GM19468 (cell line): ENCODE results near the gene CXCL14.

Source experiments
- ATAC-seq: cut with Tn5 transposase; IDR thresholded peaks from one replicate; pipeline ENCODE4 v1.9.1; 2021; ENCODE audit warnings: mild to moderate bottlenecking, moderate library complexity, moderate number of reproducible peaks; ENCODE audit not compliant: unreplicated experiment; ENCODE audit errors: extremely low read depth

Gene CXCL14

DNA sequence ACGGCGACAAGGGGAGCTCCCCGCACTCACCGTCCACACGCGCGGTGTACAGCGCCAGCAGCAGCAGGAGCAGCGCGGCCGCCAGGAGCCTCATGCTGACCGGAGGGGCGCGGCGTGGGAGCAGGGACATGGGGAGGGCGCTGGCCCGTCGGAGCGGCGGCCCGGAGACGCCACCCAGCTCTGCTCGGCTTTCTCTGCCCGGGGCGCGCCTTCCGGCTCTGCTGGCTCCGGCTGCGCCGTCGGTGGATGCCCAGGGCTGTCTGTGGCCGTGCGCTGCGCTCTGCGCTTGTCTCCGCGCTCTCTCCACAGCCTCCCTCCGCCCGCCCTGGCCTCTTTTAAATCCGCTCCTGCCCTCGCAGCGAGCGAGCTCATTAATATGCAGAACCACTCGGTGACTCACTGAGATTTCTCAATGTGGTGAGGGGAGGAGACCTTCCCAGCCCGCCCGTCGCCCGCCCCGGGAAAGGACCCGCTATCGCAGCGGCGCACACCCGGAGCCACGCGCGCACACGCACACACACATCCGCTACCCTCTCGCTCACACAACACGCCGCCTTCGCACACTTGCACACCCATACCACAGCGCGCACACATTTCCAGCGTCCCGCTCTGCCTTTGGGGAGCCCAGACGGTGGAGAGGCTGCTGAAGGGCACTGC is at the start of gene CXCL14:
Gene CXCL14, minus strand, starts transcription at position 307 of the 657 bp plus-strand sequence. Its CDS starts 213 bp downstream, at position 94.
- no peak for ATAC-seq

DNA sequence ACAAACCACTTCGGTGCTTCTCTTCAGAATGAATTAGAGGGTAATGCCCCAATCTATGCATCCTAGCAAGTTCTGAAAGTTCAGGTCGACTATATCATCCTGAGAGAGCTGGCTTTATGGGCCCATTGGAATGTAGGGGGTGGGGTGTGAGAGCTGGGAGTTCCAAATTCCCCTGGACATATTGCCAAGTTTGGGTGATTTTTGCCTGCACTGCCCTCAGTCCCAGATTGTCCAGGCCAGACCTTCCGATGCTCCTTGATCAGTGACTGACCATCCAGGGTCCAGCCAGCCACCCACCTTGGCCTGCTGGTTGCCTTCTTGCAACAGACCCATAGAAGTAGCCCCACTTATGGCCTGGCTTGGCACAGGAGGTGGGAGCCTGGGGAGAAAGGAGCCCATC is 47.8 kb upstream of the CXCL14 start:
- ATAC-seq: no peak

DNA sequence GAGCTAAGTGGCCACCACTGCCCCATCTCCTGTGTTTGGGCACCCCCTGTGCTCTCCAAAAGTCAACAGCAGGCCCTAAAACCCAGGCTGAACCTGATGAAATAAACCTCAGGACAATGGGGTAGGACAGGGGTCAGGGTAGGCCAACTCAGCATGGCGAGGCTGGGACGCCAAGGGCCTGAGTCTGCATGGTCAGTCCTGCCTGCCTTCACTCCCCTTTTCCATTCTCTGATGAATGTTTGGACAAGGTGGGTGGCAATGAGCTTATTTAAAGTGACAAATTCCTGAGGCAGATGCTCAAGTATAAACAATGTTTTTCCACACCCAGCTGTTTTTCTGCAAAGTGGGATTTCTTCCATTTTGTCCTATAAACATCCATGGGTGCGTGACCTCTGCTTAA is 47.2 kb upstream of the CXCL14 start:
- ATAC-seq: no peak

DNA sequence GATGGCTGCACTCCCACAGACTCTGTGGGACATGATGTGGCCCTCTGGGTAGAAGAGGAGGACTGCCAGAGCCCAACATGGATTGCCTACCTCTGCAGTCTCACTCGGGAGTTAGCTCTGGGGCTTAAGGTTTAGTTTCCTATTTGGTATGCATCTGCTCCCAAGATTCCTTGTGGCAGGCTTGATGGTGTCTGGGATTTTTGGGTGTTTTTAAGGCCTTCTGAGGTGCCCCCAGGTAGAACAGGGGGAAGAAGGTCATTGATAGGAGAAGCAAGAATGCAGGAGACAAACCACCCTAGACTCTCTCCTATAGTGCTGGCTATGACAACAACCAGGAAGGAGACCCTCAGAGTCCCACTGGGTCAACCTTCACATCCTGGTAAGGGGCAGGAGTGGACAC is 46.7 kb upstream of the CXCL14 start:
- ATAC-seq: no peak

- no peak for ATAC-seq
These were observed 46.3 kb upstream of the CXCL14 start for GRCh38 chr5:135625061-135625460.

DNA sequence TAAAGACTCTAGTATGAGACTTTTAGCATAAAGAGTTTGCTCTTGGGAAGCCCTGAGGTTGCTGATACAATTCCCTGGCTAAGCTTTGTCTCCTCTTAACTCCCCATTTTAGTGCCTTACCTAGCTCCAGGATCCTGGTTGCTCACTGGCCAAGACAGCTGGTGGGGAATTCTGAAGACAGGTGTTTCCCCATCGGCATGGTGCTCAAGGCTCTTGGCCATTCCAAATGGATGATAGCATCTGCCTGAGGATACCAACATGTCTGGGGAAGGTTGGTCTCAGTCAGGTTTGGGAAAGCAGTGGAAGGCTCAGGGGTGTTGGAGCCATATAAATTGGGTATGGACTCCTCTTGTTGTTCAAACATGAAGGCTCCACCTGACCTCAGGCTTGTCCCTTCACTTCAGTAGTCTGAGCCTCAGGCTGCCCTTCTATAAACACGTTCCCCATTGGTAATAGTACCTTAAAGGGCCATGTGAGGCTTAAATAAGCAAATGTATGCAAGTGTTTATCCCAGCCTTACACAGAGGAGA is 44.5 kb upstream of the CXCL14 start:
- ATAC-seq: no peak

GRCh38 chr5:135615581-135616260 is 36.9 kb upstream of the CXCL14 start:
- ATAC-seq: no peak

GRCh38 chr5:135615171-135615570 is 36.4 kb upstream of the CXCL14 start:
- ATAC-seq: no peak

DNA sequence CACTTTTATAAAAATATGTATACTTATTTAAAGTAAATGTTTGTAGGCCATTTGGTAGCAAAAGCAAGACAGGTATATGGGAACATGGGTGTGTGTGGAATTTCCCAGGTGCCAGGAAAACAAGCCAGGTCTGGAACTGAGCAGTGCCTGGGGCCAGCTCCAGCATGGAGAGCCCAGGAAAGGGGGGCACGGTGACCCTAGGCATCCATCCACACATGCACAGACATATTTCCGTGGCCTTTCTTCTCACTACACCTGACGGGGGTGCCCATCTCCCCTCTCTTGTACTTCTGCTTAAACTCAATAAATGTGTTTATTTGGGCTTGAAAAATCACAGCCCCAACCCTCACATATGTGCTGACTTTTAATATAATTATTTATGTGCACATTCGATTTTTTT is 31.2 kb upstream of the CXCL14 start:
- ATAC-seq: no peak

DNA sequence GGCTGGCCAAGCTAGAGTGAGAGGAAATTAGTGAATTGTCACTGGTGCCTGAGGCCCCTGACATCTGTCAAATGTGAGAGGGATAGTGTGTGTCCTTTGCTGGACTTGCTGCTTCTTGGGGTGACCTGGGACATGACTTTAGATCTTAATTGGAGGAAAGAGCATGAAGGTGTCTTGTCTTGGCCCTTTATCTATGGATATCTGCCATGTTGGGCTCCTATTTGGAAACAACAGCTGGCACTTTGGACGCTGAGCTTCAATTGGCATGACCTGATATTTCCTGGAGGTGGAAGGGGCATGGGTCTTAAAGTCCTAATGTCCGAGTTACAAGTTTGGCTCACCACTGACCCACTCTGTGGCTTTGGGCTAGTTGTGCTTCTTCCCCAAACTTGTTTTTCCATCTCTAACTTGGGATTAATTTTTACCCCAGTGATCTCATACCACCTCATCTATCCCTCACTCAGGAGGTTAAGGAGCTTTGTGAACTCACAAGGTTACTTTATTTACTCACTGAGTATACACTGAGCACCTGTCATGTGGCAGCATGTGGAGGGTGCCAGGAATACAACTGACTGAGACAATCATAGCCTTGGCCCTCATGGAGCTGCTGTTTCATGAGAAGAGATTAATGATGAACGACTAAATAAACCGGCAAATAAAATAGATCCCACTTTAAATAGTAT is 30.1 kb upstream of the CXCL14 start:
- no peak for ATAC-seq

DNA sequence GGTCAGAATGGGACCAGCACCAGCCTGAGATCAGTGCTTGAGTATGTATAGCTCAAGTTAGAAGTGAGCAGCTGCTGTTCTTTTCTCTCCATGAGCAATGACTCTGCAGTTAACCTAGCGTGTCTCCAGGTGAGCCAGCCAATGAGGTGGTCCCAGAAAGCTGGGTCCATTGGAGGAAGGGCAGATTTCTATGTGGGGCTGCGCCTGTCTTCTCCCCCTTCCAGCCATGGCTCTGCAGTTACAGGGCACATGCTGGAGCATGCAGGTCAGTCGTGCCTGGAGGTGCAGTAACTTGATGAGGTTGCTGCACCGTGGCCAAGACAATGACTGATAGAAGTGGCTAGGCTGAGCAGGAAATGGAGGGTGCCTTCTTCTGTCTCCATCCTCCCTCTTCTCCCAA is 29.6 kb upstream of the CXCL14 start:
- no peak for ATAC-seq

GRCh38 chr5:135606431-135606830 is 27.6 kb upstream of the CXCL14 start:
- no peak for ATAC-seq

DNA sequence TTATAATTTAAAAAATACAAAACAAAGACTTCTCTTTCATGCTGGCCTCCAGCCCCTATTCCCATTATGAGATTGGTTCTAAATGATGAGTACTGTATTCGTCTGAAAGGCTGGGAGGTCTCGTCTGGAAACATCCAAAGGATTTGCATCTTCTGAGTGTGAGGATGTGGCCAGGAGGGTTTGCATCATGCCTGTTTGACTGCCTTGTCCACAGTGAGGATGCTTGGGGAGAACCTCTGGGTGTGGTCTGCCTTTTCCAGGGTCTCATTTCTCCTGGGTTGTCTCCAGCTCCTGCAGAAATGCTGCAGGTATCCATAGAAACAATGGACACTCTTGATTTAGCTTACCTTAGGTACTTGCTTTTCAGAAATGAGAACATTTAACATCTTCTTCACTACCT is 26.4 kb upstream of the CXCL14 start:
- no peak for ATAC-seq

DNA sequence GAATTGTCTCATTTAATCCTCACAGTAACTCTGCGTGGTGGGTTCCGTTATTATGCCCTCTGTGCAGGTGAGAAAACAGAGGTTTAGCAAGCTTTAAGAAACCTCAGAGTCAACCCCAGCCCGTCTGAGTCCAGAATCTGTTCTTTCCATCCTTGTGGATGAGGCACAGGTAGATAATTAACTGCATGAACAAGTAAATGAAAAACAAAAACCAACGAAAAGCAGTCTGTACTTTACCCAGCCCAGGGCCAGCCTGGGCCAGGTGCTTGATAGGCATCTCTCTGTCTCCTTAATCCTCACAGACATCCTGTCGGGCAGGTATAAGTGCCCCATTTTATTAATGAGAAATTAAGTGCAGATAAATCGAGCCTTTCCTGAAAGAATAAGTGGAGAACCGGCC is 25.3 kb upstream of the CXCL14 start:
- no peak for ATAC-seq

- no peak for ATAC-seq
These were observed 24.3 kb upstream of the CXCL14 start for GRCh38 chr5:135602882-135603721.

GRCh38 chr5:135601466-135601865 is 22.7 kb upstream of the CXCL14 start:
- no peak for ATAC-seq

DNA sequence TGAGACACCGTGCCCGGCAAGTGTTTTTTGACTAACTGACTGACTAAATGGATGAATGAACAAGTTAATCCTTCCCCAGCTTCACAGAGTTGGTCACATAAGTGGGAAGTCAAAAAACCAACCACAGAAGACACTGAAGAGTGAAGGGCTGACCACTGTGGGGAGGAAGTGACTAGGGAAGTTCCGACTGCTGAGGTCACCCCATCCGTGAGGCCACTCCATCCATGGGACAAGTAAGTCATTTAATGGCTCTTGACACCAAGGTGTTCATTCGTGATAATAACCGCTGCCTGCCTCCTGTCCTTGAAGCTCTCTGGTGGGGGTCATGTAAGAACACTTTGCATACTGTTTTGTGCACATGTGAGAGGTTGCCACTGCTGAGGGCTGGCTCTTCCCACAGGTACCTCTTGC is 22.2 kb upstream of the CXCL14 start:
- no peak for ATAC-seq

- ATAC-seq: no peak
These were observed 21.4 kb upstream of the CXCL14 start for GRCh38 chr5:135600152-135600570.

DNA sequence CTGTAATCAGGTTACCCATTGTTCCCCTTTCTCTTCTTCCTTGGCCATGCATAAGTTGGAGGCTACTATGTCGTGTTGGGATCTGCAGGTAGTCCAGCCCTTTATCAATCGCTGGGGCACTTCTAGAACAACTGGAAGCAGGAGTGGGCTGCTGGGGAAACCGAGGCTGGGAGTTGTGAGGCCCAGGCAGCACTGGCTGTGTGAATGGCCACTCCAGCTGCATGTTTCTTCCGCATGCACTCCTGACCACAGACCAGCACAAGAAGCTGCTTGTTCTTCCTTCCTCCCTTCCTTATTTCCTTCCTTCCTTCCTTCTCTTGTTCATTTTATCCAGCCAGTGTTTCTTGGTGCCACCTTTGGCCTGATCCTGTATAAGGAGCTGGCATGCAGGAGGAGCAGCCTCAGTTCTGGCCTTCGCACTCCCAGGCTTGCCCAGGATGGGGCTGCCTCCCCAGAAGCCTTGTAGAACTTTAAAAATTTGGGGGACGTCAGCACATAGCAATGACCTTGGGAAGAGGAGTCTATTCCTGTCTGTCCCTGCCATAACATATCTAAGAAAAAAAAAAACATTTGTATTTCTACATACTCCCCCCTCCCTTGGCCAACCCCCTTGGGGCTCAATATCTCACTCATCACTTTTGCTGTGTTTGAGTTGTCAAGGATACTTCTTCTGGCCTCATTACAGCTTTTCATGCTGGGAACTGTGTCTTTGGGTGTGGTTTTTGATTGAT is 20.8 kb upstream of the CXCL14 start:
- ATAC-seq: no peak
